ENCODE data around the gene HTR4. TPM values are rescaled to one million over a fixed set of nuclear protein-coding genes. Genes with fewer than 3 reads are reported as not detected.
A peak's percentile ranks its signal among the peaks of the same experiment; 100 is the strongest.

HTR4 gene
- polyA plus RNA-seq, 1 donor from 2014 or later, result not detected

DNA sequence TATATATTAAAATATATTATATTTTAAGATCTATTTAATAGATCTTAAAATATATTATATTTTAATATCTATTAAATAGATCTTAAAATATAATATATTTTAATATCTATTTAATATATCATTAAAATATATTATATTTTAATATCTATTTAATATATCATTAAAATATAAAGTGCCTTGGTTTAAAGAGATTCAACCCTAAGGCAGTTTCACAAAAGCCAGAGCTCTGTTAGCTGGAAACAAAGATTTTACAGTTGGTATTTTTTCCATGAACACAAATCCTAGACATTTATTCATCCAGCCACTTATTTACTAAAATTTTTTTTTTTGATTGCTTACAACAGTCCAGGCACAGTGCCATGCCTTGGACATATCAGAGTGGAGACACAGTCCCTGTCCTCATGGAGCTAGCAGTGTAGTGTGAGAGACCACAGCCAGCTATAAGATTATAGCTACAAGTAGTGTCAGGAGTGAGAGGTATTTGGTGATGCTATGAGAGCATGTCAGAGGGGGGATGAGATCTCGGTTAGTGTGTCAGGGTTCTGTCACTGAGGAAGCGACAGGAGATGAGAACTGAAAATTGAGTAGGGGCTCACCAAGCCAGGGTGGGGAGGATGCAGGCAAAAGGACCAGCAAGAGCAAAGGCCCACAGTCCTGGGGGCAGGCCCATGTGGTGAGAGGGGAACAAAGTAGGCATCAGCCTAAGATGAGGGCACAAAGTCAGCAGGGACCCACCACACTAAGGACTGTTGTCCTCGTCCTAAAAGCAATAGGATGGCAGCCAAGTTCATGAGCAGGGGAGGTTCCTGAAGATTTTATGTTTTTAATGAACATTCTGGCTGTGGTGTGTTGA, 196.1 kb downstream of the HTR4 start:
- Histone ChIP-seq H3K4me3 (ENCODE audit: low read length) (no peak overlapping the region), H2AFZ (ENCODE audit: low read depth, low read length) (no peak overlapping the region), H3K79me2 (replicated peaks; ENCODE audit: insufficient read depth, low read length) (no peaks in the 10 kb centered on the region), H3K27me3 (ENCODE audit: insufficient read depth, low read depth, low read length) (no peaks in the 10 kb centered on the region), H3K9ac (ENCODE audit: low read length) (no peak overlapping the region), H3K27ac (ENCODE audit: low read length) (no peak overlapping the region), H3K36me3 (ENCODE audit: insufficient read depth, low read length) (no peaks in the 10 kb centered on the region), H4K20me1 (ENCODE audit: insufficient read depth) (no peaks in the 10 kb centered on the region), H3K4me2 (ENCODE audit: low read length) (no peak overlapping the region), H3F3A (ENCODE audit: insufficient read depth, low read length, poor library complexity, severe bottlenecking) (no peaks in the 10 kb centered on the region), H3K9me2 (ENCODE audit: insufficient read depth, low read length) (no peaks in the 10 kb centered on the region), H3K9me3 (ENCODE audit: low read length) (no peaks in the 10 kb centered on the region)
- TF ChIP-seq EP300 (conservative IDR thresholded peaks at IDR 0.05; ENCODE audit: poor library complexity, severe bottlenecking), result no peak

- no peaks in the 10 kb centered on the region for H3F3A ChIP-seq (ENCODE audit: insufficient read depth, low read length, poor library complexity, severe bottlenecking)
- H3K36me3 ChIP-seq (ENCODE audit: insufficient read depth, low read length), result no peaks in the 10 kb centered on the region
- no peaks in the 10 kb centered on the region for H3K79me2 ChIP-seq (replicated peaks; ENCODE audit: insufficient read depth, low read length)
- H3K27me3 ChIP-seq (ENCODE audit: insufficient read depth, low read depth, low read length), result no peaks in the 10 kb centered on the region
- H4K20me1 ChIP-seq (ENCODE audit: insufficient read depth), result no peaks in the 10 kb centered on the region
- H3K4me2 ChIP-seq (ENCODE audit: low read length), result no peak overlapping the region
- H3K9me2 ChIP-seq (ENCODE audit: insufficient read depth, low read length), result no peaks in the 10 kb centered on the region
- no peak overlapping the region for H3K9ac ChIP-seq (ENCODE audit: low read length)
- H3K27ac ChIP-seq (ENCODE audit: low read length), result no peak overlapping the region
- TF ChIP-seq CTCF (IDR thresholded peaks at IDR 0.05; ENCODE audit: poor library complexity, severe bottlenecking) (peak; percentile 40), MXI1 (conservative IDR thresholded peaks at IDR 0.05; ENCODE audit: poor library complexity, severe bottlenecking) (no peak), TAF1 (IDR thresholded peaks at IDR 0.05; ENCODE audit: low read depth) (no peak)
- no peaks in the 10 kb centered on the region for H3K9me3 ChIP-seq (ENCODE audit: low read length)
- peak overlapping the region; percentile 9 for H2AFZ ChIP-seq (ENCODE audit: low read depth, low read length)
- H3K4me3 ChIP-seq (ENCODE audit: low read length), result no peak overlapping the region
Measured at GRCh38 chr5:148457183-148457620, 197.1 kb downstream of the HTR4 start.

DNA sequence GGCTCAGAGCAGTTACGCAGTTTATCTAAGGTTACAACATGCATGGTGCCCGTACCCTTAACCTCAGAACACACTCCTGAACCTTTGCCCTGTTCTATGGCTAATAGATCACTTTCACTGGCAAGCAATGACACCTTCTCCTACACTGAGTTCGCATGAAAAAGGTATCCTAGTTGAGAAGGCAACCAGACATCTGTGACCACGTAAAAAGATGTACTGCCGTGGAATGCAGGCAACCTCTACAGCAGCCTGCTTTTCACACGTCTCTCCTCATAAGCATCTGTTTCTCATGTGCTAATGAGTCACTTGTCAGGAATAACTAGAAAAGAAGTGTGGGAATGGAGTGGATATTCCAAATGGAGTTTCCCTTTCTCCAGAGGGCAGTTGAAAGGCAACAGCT, 199.1 kb downstream of the HTR4 start:
- Histone ChIP-seq H3K4me3 (ENCODE audit: low read length) (no peak overlapping the region), H3K27me3 (ENCODE audit: insufficient read depth, low read depth, low read length) (no peaks in the 10 kb centered on the region), H3K4me2 (ENCODE audit: low read length) (no peak overlapping the region), H3K27ac (ENCODE audit: low read length) (no peak overlapping the region), H4K20me1 (ENCODE audit: insufficient read depth) (no peaks in the 10 kb centered on the region), H3K9ac (ENCODE audit: low read length) (no peak overlapping the region), H3K9me2 (ENCODE audit: insufficient read depth, low read length) (no peaks in the 10 kb centered on the region), H3K9me3 (ENCODE audit: low read length) (no peaks in the 10 kb centered on the region), H3K36me3 (ENCODE audit: insufficient read depth, low read length) (no peaks in the 10 kb centered on the region), H3K79me2 (replicated peaks; ENCODE audit: insufficient read depth, low read length) (no peaks in the 10 kb centered on the region), H2AFZ (ENCODE audit: low read depth, low read length) (no peak overlapping the region), H3F3A (ENCODE audit: insufficient read depth, low read length, poor library complexity, severe bottlenecking) (no peaks in the 10 kb centered on the region)
- TF ChIP-seq CTCF (IDR thresholded peaks at IDR 0.05; ENCODE audit: poor library complexity, severe bottlenecking) (no peak), RAD21 (conservative IDR thresholded peaks at IDR 0.05) (no peak), EP300 (conservative IDR thresholded peaks at IDR 0.05; ENCODE audit: poor library complexity, severe bottlenecking) (no peak), POLR2AphosphoS5 (IDR thresholded peaks at IDR 0.05) (no peak), TAF1 (IDR thresholded peaks at IDR 0.05; ENCODE audit: low read depth) (no peak), MXI1 (conservative IDR thresholded peaks at IDR 0.05; ENCODE audit: poor library complexity, severe bottlenecking) (no peak), REST (IDR thresholded peaks at IDR 0.05; ENCODE audit: borderline replicate concordance) (no peak), SMC3 (conservative IDR thresholded peaks at IDR 0.05; ENCODE audit: poor library complexity) (no peak), EZH2 (IDR thresholded peaks at IDR 0.05; ENCODE audit: borderline replicate concordance, insufficient read depth, low read length, poor library complexity, severe bottlenecking) (no peak)

Measured in neural cell (in vitro differentiated cells).